Sigmoid colon (tissue), 7 donors: ENCODE results near the gene TCF7. TPM values are rescaled to one million over a fixed set of nuclear protein-coding genes. Genes with fewer than 3 reads are reported as not detected.

ENCODE experiments used
- DNase-seq: peaks from one replicate; pipeline ENCODE4 v3.0.0-alpha.2; 2019
- H3K27ac ChIP-seq, 4 donors: fragments of 200-600 bp; sonication (generic); one replicate each; pipeline ENCODE4 v1.5.1; 2016 to 2019; ENCODE audit warnings: mild to moderate bottlenecking in 1 of 4
- H3K27me3 ChIP-seq, 3 donors: fragments of 200-600 bp; sonication (generic); one replicate each; pipeline ENCODE4 v1.5.1; 2019; ENCODE audit warnings: mild to moderate bottlenecking in 1 of 3
- H3K36me3 ChIP-seq, 4 donors: fragments of 200-600 bp; sonication (generic); one replicate each; pipeline ENCODE4 v1.5.1; 2016 to 2019
- H3K4me1 ChIP-seq, 4 donors: fragments of 200-600 bp; sonication (generic); one replicate each; pipeline ENCODE4 v1.5.1; 2017 to 2019
- H3K4me3 ChIP-seq, 4 donors: fragments of 200-600 bp; sonication (generic); one replicate each; pipeline ENCODE4 v1.5.1; 2017 to 2019; ENCODE audit warnings: mild to moderate bottlenecking in 2 of 4, moderate library complexity in 1 of 4
- H3K9me3 ChIP-seq, 4 donors: fragments of 200-600 bp in 3 of 4; sonication (generic) in 3 of 4; one replicate each; pipeline versions ENCODE4 v1.5.1 to v1.6.1; 2013 to 2019
- CTCF ChIP-seq, 4 experiments: fragments of 450-650 bp in 3 of 4; fragments of 200-600 bp in 1 of 4; IDR thresholded peaks; one replicate each; pipeline ENCODE4 v1.5.1; 2016 to 2019; ENCODE audit warnings: antibody characterized with exemption in 4 of 4, mild to moderate bottlenecking in 3 of 4, moderate library complexity in 2 of 4
- EP300 ChIP-seq, 4 donors: sonication (generic); formaldehyde crosslinking; IDR thresholded peaks; one replicate each; pipeline ENCODE4 v1.6.1; 2017; ENCODE audit warnings: antibody characterized with exemption in 4 of 4
- POLR2A ChIP-seq, 2 donors: fragments of 450-650 bp; IDR thresholded peaks; one replicate each; pipeline ENCODE4 v1.6.1; 2016; ENCODE audit warnings: antibody characterized with exemption in 2 of 2, mild to moderate bottlenecking in 2 of 2, moderate library complexity in 2 of 2
- POLR2AphosphoS5 ChIP-seq, 4 donors: sonication (generic); formaldehyde crosslinking; IDR thresholded peaks; one replicate each; pipeline ENCODE4 v1.6.1; 2017; ENCODE audit warnings: antibody characterized with exemption in 4 of 4
- WGBS, 2 donors: extraction: QIAGEN DNeasy Blood & Tissue Kit; methylation state at CpG; one replicate each; pipeline ENCODE4 v1.1.7; 2013; 5-methylcytosine and 5-hydroxymethylcytosine counted together
- intact Hi-C: fragments of 100-400 bp; cut with DNase I; formaldehyde crosslinking; loops from one replicate; pipeline ENCODE4 v1.15.1; 2023
- polyA plus RNA-seq, 3 donors: library from polyadenylated mRNA; stranded (reverse); fragments of 200-250 nt; gene quantifications; one replicate each; pipeline ENCODE4 v1.2.3, GENCODE V29; 2013
- total RNA-seq, 4 donors: library from RNA; depleted of rRNA; stranded (reverse); fragments of >200 nt; gene quantifications; one replicate each; pipeline ENCODE4 v1.1.0, GENCODE V29; 2016
- donor health status: healthy with polysubstance abuse.
- donor health status: Bipolar disorder and iron deficiency.
- donor health status: healthy.

The TCF7 gene
- total and polyA plus RNA-seq, 7 donors, result 0.36 to 38.4 (median 1.5) TPM

- intact Hi-C loops, result no loop called here
- Histone ChIP-seq H3K4me1 (peaks cover 0 to 21% (median 15%) of the 10 kb centered on the region in 4 donors), H3K36me3 (no peaks in the 10 kb centered on the region), H3K27me3 (peaks cover 9 to 33% (median 12%) of the 10 kb centered on the region in 3 donors), H3K4me3 (peak overlapping the region in 2 of 4 donors; percentile 49 to 53), H3K9me3 (no peaks in the 10 kb centered on the region), H3K27ac (no peak overlapping the region)
- TF ChIP-seq CTCF (IDR thresholded peaks at IDR 0.05), result no peak
- DNase-seq, result no peak
- WGBS, 2 donors, result 52 to 66% methylated on average over 13 of the region's 13 CpGs
These were observed 1.3 kb downstream of the TCF7 start for GRCh38 chr5:134115806-134116175.

- no peaks in the 10 kb centered on the region for H3K9me3 ChIP-seq
- no peak overlapping the region for H3K4me3 ChIP-seq
- peaks cover 0 to 21% (median 15%) of the 10 kb centered on the region in 4 donors for H3K4me1 ChIP-seq
- intact Hi-C loops, result no loop called here
- DNase-seq, result no peak
- H3K36me3 ChIP-seq, result no peaks in the 10 kb centered on the region
- no peak for TF ChIP-seq POLR2A (IDR thresholded peaks at IDR 0.05)
- no peak for TF ChIP-seq POLR2AphosphoS5 (IDR thresholded peaks at IDR 0.05)
- peaks cover 9 to 28% (median 12%) of the 10 kb centered on the region in 3 donors for H3K27me3 ChIP-seq
- no peak overlapping the region for H3K27ac ChIP-seq
- WGBS, 2 donors, result 79 to 94% methylated on average over 10 of the region's 10 CpGs
These were observed 1.8 kb downstream of the TCF7 start for GRCh38 chr5:134116286-134116685.

- no peaks in the 10 kb centered on the region for H3K36me3 ChIP-seq
- peaks cover 9 to 20% (median 12%) of the 10 kb centered on the region in 3 donors for H3K27me3 ChIP-seq
- H3K4me1 ChIP-seq, result peaks cover 0 to 21% (median 15%) of the 10 kb centered on the region in 4 donors
- 82 to 94% methylated on average over 12 of the region's 12 CpGs for WGBS, 2 donors
- H3K4me3 ChIP-seq, result no peak overlapping the region
- no peaks in the 10 kb centered on the region for H3K9me3 ChIP-seq
- TF ChIP-seq POLR2A (IDR thresholded peaks at IDR 0.05) (no peak), POLR2AphosphoS5 (IDR thresholded peaks at IDR 0.05) (no peak), CTCF (IDR thresholded peaks at IDR 0.05) (no peak), EP300 (IDR thresholded peaks at IDR 0.05) (no peak)
- no peak overlapping the region for H3K27ac ChIP-seq
- no peak for DNase-seq
- intact Hi-C loops, result no loop called here
These were observed 2.6 kb downstream of the TCF7 start for GRCh38 chr5:134116789-134117761.

- WGBS, 2 donors, result 74 to 85% methylated on average over 4 of the region's 4 CpGs
- Histone ChIP-seq H3K27ac (no peak overlapping the region), H3K27me3 (peaks cover 2 to 7% (median 4%) of the 10 kb centered on the region in 3 donors), H3K4me3 (no peak overlapping the region), H3K4me1 (peaks cover 0 to 17% (median 13%) of the 10 kb centered on the region in 4 donors), H3K36me3 (no peaks in the 10 kb centered on the region), H3K9me3 (no peaks in the 10 kb centered on the region)
- intact Hi-C loops, result no loop called here
- TF ChIP-seq POLR2AphosphoS5 (IDR thresholded peaks at IDR 0.05), result no peak
- TF ChIP-seq CTCF (IDR thresholded peaks at IDR 0.05), result no peak
- TF ChIP-seq POLR2A (IDR thresholded peaks at IDR 0.05), result no peak
- TF ChIP-seq EP300 (IDR thresholded peaks at IDR 0.05), result no peak
- DNase-seq, result no peak
These were observed 3.8 kb downstream of the TCF7 start for GRCh38 chr5:134118212-134118835.

GRCh38 chr5:134119720-134120119, 5.2 kb downstream of the TCF7 start:
- no peak for TF ChIP-seq CTCF (IDR thresholded peaks at IDR 0.05)
- no peak for TF ChIP-seq POLR2A (IDR thresholded peaks at IDR 0.05)
- TF ChIP-seq POLR2AphosphoS5 (IDR thresholded peaks at IDR 0.05), result no peak
- no peak for TF ChIP-seq EP300 (IDR thresholded peaks at IDR 0.05)
- no peaks in the 10 kb centered on the region for H3K36me3 ChIP-seq
- no peaks in the 10 kb centered on the region for H3K9me3 ChIP-seq
- peaks cover 0 to 9% (median 3%) of the 10 kb centered on the region in 4 donors for H3K4me1 ChIP-seq
- H3K27me3 ChIP-seq, result no peaks in the 10 kb centered on the region
- no peak overlapping the region for H3K4me3 ChIP-seq
- intact Hi-C loops, result no loop called here
- no peak for DNase-seq
- H3K27ac ChIP-seq, result no peak overlapping the region
- 77 to 91% methylated on average over 12 of the region's 12 CpGs for WGBS, 2 donors
